SK-N-SH treated with all-trans-retinoic acid at 6 μM for 48 hours (cell line): ENCODE data around the gene ERCC8.

Experiments
- ATAC-seq: fragments of 200-7000 bp; cut with Tn5 transposase; 3 replicates; pipeline ENCODE4 v1.9.1; 2020; ENCODE audit warnings: mild to moderate bottlenecking, moderate library complexity
- ARNTL ChIP-seq: fragments of 450-650 bp; formaldehyde crosslinking; IDR thresholded peaks from 2 replicates; pipeline ENCODE4 v1.5.0; 2020; ENCODE audit warnings: low read depth, mild to moderate bottlenecking, moderate library complexity, borderline replicate concordance
- BACH2 ChIP-seq: fragments of 250-450 bp; sonication (Bioruptor Pico); IDR thresholded peaks from 2 replicates; pipeline ENCODE4 v1.9.0; 2021; ENCODE audit warnings: mild to moderate bottlenecking, borderline replicate concordance
- CSDC2 ChIP-seq: fragments of 250-450 bp; sonication (Bioruptor Pico); IDR thresholded peaks from 2 replicates; pipeline ENCODE4 v1.5.0; 2020; ENCODE audit warnings: mild to moderate bottlenecking, moderate library complexity
- ESRRG ChIP-seq: fragments of 250-450 bp; sonication (Bioruptor Pico); IDR thresholded peaks from 2 replicates; pipeline ENCODE4 v1.6.1; 2021; ENCODE audit warnings: mild to moderate bottlenecking
- GLIS3 ChIP-seq: fragments of 250-450 bp; sonication (Bioruptor Pico); IDR thresholded peaks from 2 replicates; pipeline ENCODE4 v1.5.0; 2020; ENCODE audit warnings: mild to moderate bottlenecking, moderate library complexity
- ISL1 ChIP-seq: fragments of 250-450 bp; sonication (Bioruptor Pico); IDR thresholded peaks from 2 replicates; pipeline ENCODE4 v2.1.2; 2022; ENCODE audit warnings: mild to moderate bottlenecking, moderate library complexity
- OSR1 ChIP-seq: fragments of 250-450 bp; sonication (Bioruptor Pico); IDR thresholded peaks from 2 replicates; pipeline ENCODE4 v1.8.0; 2022; ENCODE audit warnings: moderate library complexity, mild to moderate bottlenecking, inconsistent platforms
- PPARA ChIP-seq: fragments of 250-450 bp; sonication (Bioruptor Pico); IDR thresholded peaks from 2 replicates; pipeline ENCODE4 v1.5.0; 2020; ENCODE audit warnings: mild to moderate bottlenecking, borderline replicate concordance
- RARB ChIP-seq: fragments of 250-450 bp; sonication (Bioruptor Pico); IDR thresholded peaks from 2 replicates; pipeline ENCODE4 v1.8.0; 2021; ENCODE audit warnings: mild to moderate bottlenecking, moderate library complexity
- SNAI2 ChIP-seq: fragments of 250-450 bp; sonication (Bioruptor Pico); IDR thresholded peaks from 2 replicates; pipeline ENCODE4 v1.5.0; 2020; ENCODE audit warnings: mild to moderate bottlenecking, moderate library complexity
- TCF4 ChIP-seq: fragments of 250-450 bp; sonication (Bioruptor Pico); IDR thresholded peaks from 2 replicates; pipeline ENCODE4 v1.8.0; 2021; ENCODE audit warnings: mild to moderate bottlenecking, moderate library complexity, borderline replicate concordance
- TOX ChIP-seq: fragments of 250-450 bp; sonication (Bioruptor Pico); IDR thresholded peaks from 2 replicates; pipeline ENCODE4 v1.8.0; 2021; ENCODE audit warnings: mild to moderate bottlenecking, moderate library complexity, borderline replicate concordance
- ZC3H10 ChIP-seq: fragments of 250-450 bp; sonication (Bioruptor Pico); IDR thresholded peaks from 2 replicates; pipeline ENCODE4 v1.5.1; 2021; ENCODE audit warnings: mild to moderate bottlenecking, moderate library complexity
- ZFP3 ChIP-seq: fragments of 250-450 bp; sonication (Bioruptor Pico); IDR thresholded peaks from 2 replicates; pipeline ENCODE4 v1.5.0; 2020; ENCODE audit warnings: mild to moderate bottlenecking, moderate library complexity
- ZFP30 ChIP-seq: fragments of 450-650 bp; formaldehyde crosslinking; IDR thresholded peaks from 2 replicates; pipeline ENCODE4 v1.5.0; 2022; ENCODE audit warnings: mild to moderate bottlenecking, moderate library complexity
- ZNF565 ChIP-seq: fragments of 450-650 bp; formaldehyde crosslinking; conservative IDR thresholded peaks from 2 replicates; pipeline ENCODE4 v1.5.0; 2020; ENCODE audit warnings: low read depth, mild to moderate bottlenecking, moderate library complexity
- ZNF70 ChIP-seq: fragments of 450-650 bp; formaldehyde crosslinking; IDR thresholded peaks from 2 replicates; pipeline ENCODE4 v1.5.0; 2020; ENCODE audit warnings: mild to moderate bottlenecking, moderate library complexity
- ZNF8 ChIP-seq: fragments of 450-650 bp; formaldehyde crosslinking; IDR thresholded peaks from 2 replicates; pipeline ENCODE4 v1.5.0; 2020; ENCODE audit warnings: mild to moderate bottlenecking, moderate library complexity
- TF ChIP-seq, protein P1 (sequence below): fragments of 250-450 bp; sonication (Bioruptor Pico); IDR thresholded peaks from 2 replicates; pipeline ENCODE4 v1.5.1; 2020; ENCODE audit warnings: low read depth, mild to moderate bottlenecking, moderate library complexity
- TF ChIP-seq, protein P2 (sequence below): fragments of 250-450 bp; sonication (Bioruptor Pico); IDR thresholded peaks from 2 replicates; pipeline ENCODE4 v1.5.1; 2021; ENCODE audit warnings: mild to moderate bottlenecking, moderate library complexity
- TF ChIP-seq, protein P3 (sequence below): fragments of 250-450 bp; sonication (Bioruptor Pico); IDR thresholded peaks from 2 replicates; pipeline ENCODE4 v1.8.0; 2021; ENCODE audit warnings: low read depth, mild to moderate bottlenecking, moderate library complexity, borderline replicate concordance
- TF ChIP-seq, protein P4 (sequence below): fragments of 250-450 bp; sonication (Bioruptor Pico); IDR thresholded peaks from 2 replicates; pipeline ENCODE4 v1.8.0; 2020; ENCODE audit warnings: mild to moderate bottlenecking, moderate library complexity, borderline replicate concordance

ERCC8 gene

DNA sequence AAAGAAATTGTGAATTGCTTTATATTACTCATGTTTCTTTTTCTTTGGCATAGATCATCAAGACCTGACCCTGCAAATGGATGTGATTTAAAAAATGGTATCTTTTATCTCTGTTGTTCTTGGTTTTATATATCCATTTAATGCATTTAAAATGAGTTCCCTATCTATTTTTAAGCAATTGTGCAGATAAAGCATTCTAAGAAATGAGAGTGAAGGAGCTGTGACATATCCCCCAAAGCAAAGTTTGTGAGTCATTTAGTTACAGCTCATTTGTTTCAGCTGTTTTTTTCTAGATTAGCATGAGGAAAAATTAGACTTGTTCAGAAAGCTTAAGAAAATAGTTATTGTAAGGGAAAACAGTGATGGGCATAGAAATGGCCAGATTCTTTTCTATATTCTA, 93.2 kb downstream of the ERCC8 start:
- no peak for ATAC-seq
- TF ChIP-seq ZFP30 (CRISPR knock-in tag) (no peak), ISL1 (peak; percentile 48), ZFP3 (CRISPR knock-in tag) (no peak)

DNA sequence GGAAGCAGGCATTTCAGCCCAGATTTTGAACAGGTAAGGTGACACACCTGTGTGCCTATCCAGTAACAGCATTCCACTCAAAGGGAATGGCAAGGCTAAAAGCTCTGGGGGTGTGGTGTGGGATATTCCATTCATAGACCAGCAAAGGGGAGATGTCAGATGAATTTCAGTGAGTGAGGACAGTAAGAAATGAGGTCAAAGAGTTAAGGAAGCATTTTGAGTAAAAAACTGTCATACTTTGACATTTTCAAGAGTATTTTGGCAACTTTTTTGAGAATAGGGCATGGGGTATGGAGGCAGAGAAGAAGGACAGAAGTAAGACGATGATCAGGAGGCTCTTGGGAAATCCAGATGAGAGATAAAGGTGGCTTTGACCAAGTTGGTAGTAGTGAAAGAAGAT, 98.6 kb downstream of the ERCC8 start:
- TF ChIP-seq ZNF70 (no peak), ISL1 (no peak), BACH2 (CRISPR knock-in tag) (no peak)
- ATAC-seq = no peak

DNA sequence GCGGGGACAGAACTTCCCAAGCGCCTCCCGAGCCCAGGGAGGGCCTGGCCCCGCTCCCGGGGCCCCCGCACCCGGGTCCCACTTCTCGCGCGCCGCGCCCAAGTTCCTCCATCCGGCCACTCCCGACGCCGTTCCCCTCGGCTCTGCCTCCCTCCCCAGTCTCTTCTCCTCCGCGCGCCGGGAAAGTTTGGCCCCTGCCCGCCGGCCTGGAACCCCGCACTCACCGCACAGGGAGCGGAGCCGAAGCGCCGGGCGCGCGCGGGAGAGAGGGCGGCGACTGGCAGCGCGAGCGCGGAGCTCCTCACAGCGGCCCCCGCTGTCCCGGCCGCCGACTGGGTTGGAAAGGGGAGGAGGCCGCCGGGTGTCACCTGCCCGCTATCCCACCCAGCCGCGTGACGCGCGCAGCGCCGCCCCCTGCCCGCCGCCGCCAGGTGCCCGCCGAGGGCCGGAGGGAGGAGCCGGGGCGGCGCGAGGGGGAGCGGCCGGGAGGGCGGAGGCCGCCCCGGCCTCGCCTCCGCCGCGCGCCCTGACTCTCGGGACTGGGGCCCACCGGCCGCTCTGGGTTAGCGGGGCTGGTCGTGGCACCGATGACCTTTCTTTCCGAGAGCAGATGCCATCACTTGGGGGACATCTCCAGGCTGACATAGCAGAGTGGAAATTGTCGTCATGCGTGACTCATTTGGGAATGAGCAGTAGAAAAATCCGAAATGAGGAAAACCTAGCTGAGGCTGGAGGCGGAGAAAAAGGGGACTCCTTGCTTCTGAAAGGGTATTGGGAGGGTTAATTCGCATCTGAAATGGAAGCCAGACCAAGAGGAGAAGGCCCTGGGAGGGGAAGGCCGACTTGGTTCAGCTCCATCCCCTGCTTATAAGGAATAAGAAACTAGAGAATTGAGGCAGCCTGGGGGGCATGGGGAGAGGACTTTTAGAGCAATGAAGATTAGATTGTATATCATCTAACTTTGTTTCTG, 100.6 kb downstream of the ERCC8 start, which contains the start of gene ELOVL7:
Gene ELOVL7, minus strand, starts transcription at position 334 of the 970 bp plus-strand sequence. CDS start 56,872 bp downstream, outside the sequence.
- peak; percentile 83 for ATAC-seq

DNA sequence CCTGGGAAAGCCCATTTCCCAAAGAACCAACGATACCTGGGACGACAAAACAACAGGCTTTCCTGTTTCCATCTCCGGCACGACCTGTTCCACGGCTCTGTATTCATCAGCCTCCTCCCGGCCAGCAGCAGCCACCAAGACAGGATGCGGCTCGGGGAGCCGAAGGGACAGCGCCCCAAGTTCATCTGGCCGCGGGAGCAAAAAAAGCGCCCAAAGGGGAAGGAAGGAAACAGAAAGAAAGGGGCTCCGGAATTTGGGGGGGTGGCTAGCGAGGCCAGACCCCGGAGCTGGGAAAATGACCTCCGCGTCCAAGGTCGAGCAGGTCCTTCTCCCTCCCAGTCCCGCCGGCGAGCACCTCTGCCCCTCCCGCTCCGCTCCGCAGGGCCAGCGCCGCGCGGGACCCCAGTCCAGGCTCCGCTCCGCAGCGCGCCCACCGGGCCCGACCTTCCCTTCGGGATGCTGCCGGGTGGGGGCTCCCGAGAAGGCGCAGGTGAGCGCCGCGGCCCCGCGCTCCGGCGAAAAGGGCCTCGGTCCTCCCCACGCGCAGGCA, 101.4 kb downstream of the ERCC8 start:
- TF ChIP-seq, protein P1, sequence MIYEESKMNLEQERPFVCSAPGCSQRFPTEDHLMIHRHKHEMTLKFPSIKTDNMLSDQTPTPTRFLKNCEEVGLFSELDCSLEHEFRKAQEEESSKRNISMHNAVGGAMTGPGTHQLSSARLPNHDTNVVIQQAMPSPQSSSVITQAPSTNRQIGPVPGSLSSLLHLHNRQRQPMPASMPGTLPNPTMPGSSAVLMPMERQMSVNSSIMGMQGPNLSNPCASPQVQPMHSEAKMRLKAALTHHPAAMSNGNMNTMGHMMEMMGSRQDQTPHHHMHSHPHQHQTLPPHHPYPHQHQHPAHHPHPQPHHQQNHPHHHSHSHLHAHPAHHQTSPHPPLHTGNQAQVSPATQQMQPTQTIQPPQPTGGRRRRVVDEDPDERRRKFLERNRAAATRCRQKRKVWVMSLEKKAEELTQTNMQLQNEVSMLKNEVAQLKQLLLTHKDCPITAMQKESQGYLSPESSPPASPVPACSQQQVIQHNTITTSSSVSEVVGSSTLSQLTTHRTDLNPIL = no peak
- no peak for TF ChIP-seq ZFP30 (CRISPR knock-in tag)
- ATAC-seq = peak; percentile 68

More for the DNA sequence above, 100.6 kb downstream of the ERCC8 start, which contains the start of gene ELOVL7:
- TF ChIP-seq RARB (CRISPR knock-in tag) = no peak
- no peak for TF ChIP-seq ZNF70
- TF ChIP-seq OSR1 (CRISPR knock-in tag) = no peak
- TF ChIP-seq, protein P2, sequence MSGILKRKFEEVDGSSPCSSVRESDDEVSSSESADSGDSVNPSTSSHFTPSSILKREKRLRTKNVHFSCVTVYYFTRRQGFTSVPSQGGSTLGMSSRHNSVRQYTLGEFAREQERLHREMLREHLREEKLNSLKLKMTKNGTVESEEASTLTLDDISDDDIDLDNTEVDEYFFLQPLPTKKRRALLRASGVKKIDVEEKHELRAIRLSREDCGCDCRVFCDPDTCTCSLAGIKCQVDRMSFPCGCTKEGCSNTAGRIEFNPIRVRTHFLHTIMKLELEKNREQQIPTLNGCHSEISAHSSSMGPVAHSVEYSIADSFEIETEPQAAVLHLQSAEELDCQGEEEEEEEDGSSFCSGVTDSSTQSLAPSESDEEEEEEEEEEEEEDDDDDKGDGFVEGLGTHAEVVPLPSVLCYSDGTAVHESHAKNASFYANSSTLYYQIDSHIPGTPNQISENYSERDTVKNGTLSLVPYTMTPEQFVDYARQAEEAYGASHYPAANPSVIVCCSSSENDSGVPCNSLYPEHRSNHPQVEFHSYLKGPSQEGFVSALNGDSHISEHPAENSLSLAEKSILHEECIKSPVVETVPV (CRISPR knock-in tag) = no peak
- TF ChIP-seq, protein P3, sequence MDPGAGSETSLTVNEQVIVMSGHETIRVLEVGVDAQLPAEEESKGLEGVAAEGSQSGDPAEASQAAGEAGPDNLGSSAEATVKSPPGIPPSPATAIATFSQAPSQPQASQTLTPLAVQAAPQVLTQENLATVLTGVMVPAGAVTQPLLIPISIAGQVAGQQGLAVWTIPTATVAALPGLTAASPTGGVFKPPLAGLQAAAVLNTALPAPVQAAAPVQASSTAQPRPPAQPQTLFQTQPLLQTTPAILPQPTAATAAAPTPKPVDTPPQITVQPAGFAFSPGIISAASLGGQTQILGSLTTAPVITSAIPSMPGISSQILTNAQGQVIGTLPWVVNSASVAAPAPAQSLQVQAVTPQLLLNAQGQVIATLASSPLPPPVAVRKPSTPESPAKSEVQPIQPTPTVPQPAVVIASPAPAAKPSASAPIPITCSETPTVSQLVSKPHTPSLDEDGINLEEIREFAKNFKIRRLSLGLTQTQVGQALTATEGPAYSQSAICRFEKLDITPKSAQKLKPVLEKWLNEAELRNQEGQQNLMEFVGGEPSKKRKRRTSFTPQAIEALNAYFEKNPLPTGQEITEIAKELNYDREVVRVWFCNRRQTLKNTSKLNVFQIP (CRISPR knock-in tag) = no peak
- TF ChIP-seq PPARA (CRISPR knock-in tag) = no peak
- no peak for TF ChIP-seq GLIS3 (CRISPR knock-in tag)
- TF ChIP-seq, protein P4, sequence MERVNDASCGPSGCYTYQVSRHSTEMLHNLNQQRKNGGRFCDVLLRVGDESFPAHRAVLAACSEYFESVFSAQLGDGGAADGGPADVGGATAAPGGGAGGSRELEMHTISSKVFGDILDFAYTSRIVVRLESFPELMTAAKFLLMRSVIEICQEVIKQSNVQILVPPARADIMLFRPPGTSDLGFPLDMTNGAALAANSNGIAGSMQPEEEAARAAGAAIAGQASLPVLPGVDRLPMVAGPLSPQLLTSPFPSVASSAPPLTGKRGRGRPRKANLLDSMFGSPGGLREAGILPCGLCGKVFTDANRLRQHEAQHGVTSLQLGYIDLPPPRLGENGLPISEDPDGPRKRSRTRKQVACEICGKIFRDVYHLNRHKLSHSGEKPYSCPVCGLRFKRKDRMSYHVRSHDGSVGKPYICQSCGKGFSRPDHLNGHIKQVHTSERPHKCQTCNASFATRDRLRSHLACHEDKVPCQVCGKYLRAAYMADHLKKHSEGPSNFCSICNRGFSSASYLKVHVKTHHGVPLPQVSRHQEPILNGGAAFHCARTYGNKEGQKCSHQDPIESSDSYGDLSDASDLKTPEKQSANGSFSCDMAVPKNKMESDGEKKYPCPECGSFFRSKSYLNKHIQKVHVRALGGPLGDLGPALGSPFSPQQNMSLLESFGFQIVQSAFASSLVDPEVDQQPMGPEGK (CRISPR knock-in tag) = no peak
- no peak for TF ChIP-seq TOX (CRISPR knock-in tag)
- TF ChIP-seq ZFP30 (CRISPR knock-in tag) = no peak
- no peak for TF ChIP-seq ZNF8 (CRISPR knock-in tag)
- TF ChIP-seq BACH2 (CRISPR knock-in tag) = no peak
- no peak for TF ChIP-seq ZNF565 (CRISPR knock-in tag)
- no peak for TF ChIP-seq ESRRG
- TF ChIP-seq, protein P1 = no peak
- no peak for TF ChIP-seq TCF4 (CRISPR knock-in tag)
- TF ChIP-seq ARNTL (CRISPR knock-in tag) = no peak
- no peak for TF ChIP-seq ZC3H10 (CRISPR knock-in tag)
- TF ChIP-seq CSDC2 = no peak
- TF ChIP-seq SNAI2 (CRISPR knock-in tag) = no peak
